OCI-LY1 (cell line): ENCODE results near the gene CCHCR1.

ENCODE experiments used
- H2AFZ ChIP-seq: fragments of 200-600 bp; sonication (generic), shearing (Covaris generic); 2 replicates; pipeline ENCODE4 v1.6.0; 2014; ENCODE audit warnings: antibody characterized with exemption, mild to moderate bottlenecking, low read length
- H3F3A ChIP-seq: fragments of 200-600 bp; sonication (generic), shearing (Covaris generic); 2 replicates; pipeline ENCODE4 v1.6.0; 2014; ENCODE audit warnings: mild to moderate bottlenecking, antibody characterized with exemption, low read length, moderate library complexity; ENCODE audit not compliant: insufficient read depth
- H3K27ac ChIP-seq: fragments of 200-600 bp; sonication (generic); 2 replicates; pipeline ENCODE4 v1.5.1; 2014; ENCODE audit warnings: low read length, mixed run types, mild to moderate bottlenecking, low read depth; ENCODE audit not compliant: poor library complexity, severe bottlenecking
- H3K27me3 ChIP-seq: fragments of 200-600 bp; sonication (generic); 2 replicates; pipeline ENCODE4 v1.6.0; 2014; ENCODE audit warnings: antibody characterized with exemption, mild to moderate bottlenecking, low read length, moderate library complexity; ENCODE audit not compliant: insufficient read depth
- H3K36me3 ChIP-seq: fragments of 200-600 bp; sonication (generic); 2 replicates; pipeline ENCODE4 v1.6.1; 2014; ENCODE audit warnings: mild to moderate bottlenecking, antibody characterized with exemption, low read length, moderate library complexity, mixed read lengths; ENCODE audit not compliant: insufficient read depth
- H3K4me1 ChIP-seq: fragments of 200-600 bp; sonication (generic); 2 replicates; pipeline ENCODE4 v1.5.1; 2014; ENCODE audit warnings: mild to moderate bottlenecking, low read length, moderate library complexity; ENCODE audit not compliant: insufficient read depth, severe bottlenecking
- H3K4me2 ChIP-seq: fragments of 200-600 bp; sonication (generic), shearing (Covaris generic); 2 replicates; pipeline ENCODE4 v1.6.1; 2014; ENCODE audit warnings: low read length
- H3K4me3 ChIP-seq: fragments of 200-600 bp; sonication (generic); 2 replicates; pipeline ENCODE4 v1.5.1; 2014; ENCODE audit warnings: low read length, low read depth, mild to moderate bottlenecking, mixed read lengths; ENCODE audit not compliant: poor library complexity, severe bottlenecking
- H3K79me2 ChIP-seq: fragments of 200-600 bp; shearing (Covaris generic); 2 replicates; pipeline ENCODE4 v1.6.1; 2016; ENCODE audit warnings: mixed run types, low read length, mixed read lengths; ENCODE audit not compliant: insufficient read depth
- H3K9ac ChIP-seq: fragments of 200-600 bp; sonication (generic), shearing (Covaris generic); 2 replicates; pipeline ENCODE4 v1.6.1; 2014; ENCODE audit warnings: mild to moderate bottlenecking, low read length, mixed read lengths
- H3K9me2 ChIP-seq: fragments of 200-600 bp; sonication (generic), shearing (Covaris generic); 2 replicates; pipeline ENCODE4 v1.6.1; 2014; ENCODE audit warnings: low read depth, mild to moderate bottlenecking, low read length, mixed read lengths
- H3K9me3 ChIP-seq: fragments of 200-600 bp; shearing (Covaris generic); 2 replicates; pipeline ENCODE4 v1.6.1; 2014; ENCODE audit warnings: low read length, mixed read lengths
- H4K20me1 ChIP-seq: fragments of 200-600 bp; sonication (generic), shearing (Covaris generic); 2 replicates; pipeline ENCODE4 v1.6.0; 2016; ENCODE audit warnings: mild to moderate bottlenecking, low read length; ENCODE audit not compliant: insufficient read depth
- CTCF ChIP-seq: fragments of 200-600 bp; sonication (generic), shearing (Covaris generic); IDR thresholded peaks from 2 replicates; pipeline ENCODE4 v1.5.1; 2017; ENCODE audit warnings: mild to moderate bottlenecking, antibody characterized with exemption, low read length, moderate library complexity, mixed read lengths
- EZH2 ChIP-seq: fragments of 200-600 bp; sonication (generic), shearing (Covaris generic); IDR thresholded peaks from 2 replicates; pipeline ENCODE4 v1.8.0; 2017; ENCODE audit warnings: borderline replicate concordance, mixed run types, mild to moderate bottlenecking, antibody characterized with exemption, low read length, moderate library complexity, mixed read lengths

CCHCR1 gene

GRCh38 chr6:31154436-31154835 lies 3.2 kb downstream of the CCHCR1 start:
- TF ChIP-seq CTCF (no peak), EZH2 (no peak)
- no peak overlapping the region for H3K9ac ChIP-seq
- H3K4me3 ChIP-seq, result no peak overlapping the region
- peaks cover 27% of the 10 kb centered on the region for H3K4me1 ChIP-seq
- H3K36me3 ChIP-seq, result peaks cover 34% of the 10 kb centered on the region
- no peaks in the 10 kb centered on the region for H4K20me1 ChIP-seq
- H3K79me2 ChIP-seq, result no peaks in the 10 kb centered on the region
- H3K27ac ChIP-seq, result no peak overlapping the region
- no peaks in the 10 kb centered on the region for H3K9me3 ChIP-seq
- H3K27me3 ChIP-seq, result no peaks in the 10 kb centered on the region
- H3K4me2 ChIP-seq, result no peak overlapping the region
- no peak overlapping the region for H2AFZ ChIP-seq
- H3F3A ChIP-seq, result no peaks in the 10 kb centered on the region
- H3K9me2 ChIP-seq, result no peaks in the 10 kb centered on the region

GRCh38 chr6:31152781-31153180 lies 4.8 kb downstream of the CCHCR1 start:
- no peaks in the 10 kb centered on the region for H3F3A ChIP-seq
- no peak overlapping the region for H2AFZ ChIP-seq
- H3K4me2 ChIP-seq, result no peak overlapping the region
- no peaks in the 10 kb centered on the region for H4K20me1 ChIP-seq
- H3K36me3 ChIP-seq, result peaks cover 34% of the 10 kb centered on the region
- H3K4me1 ChIP-seq, result peaks cover 26% of the 10 kb centered on the region
- H3K4me3 ChIP-seq, result no peak overlapping the region
- peak overlapping the region; percentile 63 for H3K27ac ChIP-seq
- no peaks in the 10 kb centered on the region for H3K9me3 ChIP-seq
- no peak for TF ChIP-seq CTCF
- TF ChIP-seq EZH2, result no peak
- no peaks in the 10 kb centered on the region for H3K9me2 ChIP-seq
- no peak overlapping the region for H3K9ac ChIP-seq
- no peaks in the 10 kb centered on the region for H3K27me3 ChIP-seq
- H3K79me2 ChIP-seq, result no peaks in the 10 kb centered on the region

- Histone ChIP-seq H3K4me3 (no peak overlapping the region), H3K4me2 (no peak overlapping the region), H3K27ac (no peak overlapping the region), H3K9me3 (no peaks in the 10 kb centered on the region), H3K9me2 (no peaks in the 10 kb centered on the region), H3F3A (no peaks in the 10 kb centered on the region), H3K4me1 (peaks cover 15% of the 10 kb centered on the region), H2AFZ (no peak overlapping the region), H3K36me3 (peaks cover 28% of the 10 kb centered on the region; the same call in 1 of the 2 replicates), H4K20me1 (no peaks in the 10 kb centered on the region), H3K9ac (no peak overlapping the region), H3K27me3 (no peaks in the 10 kb centered on the region), H3K79me2 (no peaks in the 10 kb centered on the region)
- TF ChIP-seq EZH2, result no peak
- TF ChIP-seq CTCF, result no peak
Observed at GRCh38 chr6:31149827-31150447, 7.7 kb downstream of the CCHCR1 start.
